HEK293 (cell line): Measurements from ENCODE around the gene CYB5R2.

Source experiments
- CTCF ChIA-PET: fragments of 350-600 bp; formaldehyde crosslinking; extraction: SDS; loops from one replicate; lab custom pipeline; 2021; ENCODE audit warnings: antibody characterized with exemption; lab: Yijun Ruan, JAX
- POLR2A ChIA-PET: fragments of 300-600 bp; formaldehyde crosslinking; extraction: SDS; loops from one replicate; lab custom pipeline; 2020; ENCODE audit warnings: antibody characterized with exemption, inconsistent platforms; lab: Yijun Ruan, JAX
- H3K27ac ChIP-seq: fragments of 200-500 bp; sonication (Bioruptor generic); 2 replicates; pipeline ENCODE4 v1.5.1; 2014; ENCODE audit warnings: low read depth, low read length, control low read depth, inconsistent platforms; ENCODE audit errors: extremely low read depth
- H3K36me3 ChIP-seq, 2 experiments: fragments of 200-500 bp in 1 of 2; sonication (Bioruptor generic) in 1 of 2; 1 replicate in 1 of 2; 2 replicates in 1 of 2; pipeline ENCODE4 v1.5.1; 2014 to 2017; ENCODE audit warnings: inconsistent platforms in 2 of 2, low read length in 2 of 2; ENCODE audit not compliant: control insufficient read depth in 2 of 2, insufficient read depth in 1 of 2
- H3K4me1 ChIP-seq: fragments of 200-500 bp; sonication (Bioruptor generic); 2 replicates; pipeline ENCODE4 v1.5.1; 2014; ENCODE audit warnings: mild to moderate bottlenecking, low read length, inconsistent platforms; ENCODE audit not compliant: control insufficient read depth, insufficient read depth
- H3K4me3 ChIP-seq: 2 replicates; pipeline ENCODE4 v1.5.1; 2011; ENCODE audit warnings: low read depth, mild to moderate bottlenecking, control low read depth, low read length, moderate library complexity
- H3K9me3 ChIP-seq: fragments of 200-500 bp; sonication (Bioruptor generic); 2 replicates; pipeline ENCODE4 v1.5.1; 2014; ENCODE audit warnings: low read depth, low read length, inconsistent platforms; ENCODE audit not compliant: control insufficient read depth, insufficient read depth
- BCL11A ChIP-seq: fragments of 450-650 bp; formaldehyde crosslinking; IDR thresholded peaks from 2 replicates; pipeline ENCODE4 v1.5.1; 2016; ENCODE audit warnings: low read depth, missing biosample characterization, missing genetic modification characterization
- HIC1 ChIP-seq: fragments of 450-650 bp; formaldehyde crosslinking; IDR thresholded peaks from 2 replicates; pipeline ENCODE4 v1.5.1; 2016; ENCODE audit warnings: missing biosample characterization, missing genetic modification characterization
- KLF17 ChIP-seq: fragments of 450-650 bp; formaldehyde crosslinking; IDR thresholded peaks from 2 replicates; pipeline ENCODE4 v1.5.1; 2016; ENCODE audit warnings: missing biosample characterization, missing genetic modification characterization
- SP2 ChIP-seq: fragments of 450-650 bp; formaldehyde crosslinking; IDR thresholded peaks from 2 replicates; pipeline ENCODE4 v1.5.1; 2016; ENCODE audit warnings: missing biosample characterization, missing genetic modification characterization
- YY1 ChIP-seq: fragments of 450-650 bp; formaldehyde crosslinking; IDR thresholded peaks from 2 replicates; pipeline ENCODE4 v1.5.1; 2018; ENCODE audit warnings: missing biosample characterization, missing genetic modification characterization
- ZBTB1 ChIP-seq: fragments of 450-650 bp; formaldehyde crosslinking; IDR thresholded peaks from 2 replicates; pipeline ENCODE4 v1.5.1; 2016; ENCODE audit warnings: missing biosample characterization, missing genetic modification characterization
- ZNF140 ChIP-seq: fragments of 450-650 bp; formaldehyde crosslinking; IDR thresholded peaks from 2 replicates; pipeline ENCODE4 v1.5.1; 2016; ENCODE audit warnings: missing biosample characterization, missing genetic modification characterization
- ZNF2 ChIP-seq: fragments of 450-650 bp; formaldehyde crosslinking; IDR thresholded peaks from 2 replicates; pipeline ENCODE4 v1.5.1; 2016; ENCODE audit warnings: missing biosample characterization, missing genetic modification characterization
- ZNF211 ChIP-seq: fragments of 450-650 bp; formaldehyde crosslinking; IDR thresholded peaks from 2 replicates; pipeline ENCODE4 v1.5.1; 2016; ENCODE audit warnings: low read depth, missing biosample characterization, missing genetic modification characterization
- ZNF248 ChIP-seq: fragments of 450-650 bp; formaldehyde crosslinking; IDR thresholded peaks from 2 replicates; pipeline ENCODE4 v1.5.1; 2017; ENCODE audit warnings: missing biosample characterization, missing genetic modification characterization
- ZNF274 ChIP-seq, 2 experiments: fragments of 200-500 bp in 1 of 2; fragments of 450-650 bp in 1 of 2; sonication (Bioruptor generic) in 1 of 2; formaldehyde crosslinking in 1 of 2; IDR thresholded peaks; 2 replicates each; pipeline versions ENCODE4 v1.5.1 to v1.6.1; 2014 to 2016; ENCODE audit warnings: borderline replicate concordance in 1 of 2, inconsistent platforms in 1 of 2, low read length in 1 of 2, missing biosample characterization in 1 of 2, missing genetic modification characterization in 1 of 2
- ZNF311 ChIP-seq: fragments of 450-650 bp; formaldehyde crosslinking; IDR thresholded peaks from 2 replicates; pipeline ENCODE4 v1.5.1; 2017; ENCODE audit warnings: missing biosample characterization, missing genetic modification characterization, borderline replicate concordance
- ZNF350 ChIP-seq: fragments of 450-650 bp; formaldehyde crosslinking; IDR thresholded peaks from 2 replicates; pipeline ENCODE4 v1.5.0; 2017; ENCODE audit warnings: missing biosample characterization, mild to moderate bottlenecking, missing genetic modification characterization
- ZNF529 ChIP-seq: fragments of 450-650 bp; formaldehyde crosslinking; IDR thresholded peaks from 2 replicates; pipeline ENCODE4 v1.5.1; 2017; ENCODE audit warnings: missing genetic modification characterization, missing biosample characterization; ENCODE audit not compliant: insufficient replicate concordance
- ZNF580 ChIP-seq: fragments of 450-650 bp; formaldehyde crosslinking; IDR thresholded peaks from 2 replicates; pipeline ENCODE4 v1.5.1; 2016; ENCODE audit warnings: missing biosample characterization, missing genetic modification characterization
- ZNF585B ChIP-seq: fragments of 450-650 bp; formaldehyde crosslinking; IDR thresholded peaks from 2 replicates; pipeline ENCODE4 v1.5.1; 2016; ENCODE audit warnings: missing biosample characterization, missing genetic modification characterization
- ZNF621 ChIP-seq: fragments of 450-650 bp; formaldehyde crosslinking; IDR thresholded peaks from 2 replicates; pipeline ENCODE4 v1.5.1; 2017; ENCODE audit warnings: missing biosample characterization, missing genetic modification characterization
- ZNF626 ChIP-seq: fragments of 450-650 bp; sonication (Bioruptor Pico); formaldehyde crosslinking; IDR thresholded peaks from 2 replicates; pipeline ENCODE4 v1.5.1; 2018; ENCODE audit warnings: missing biosample characterization, missing genetic modification characterization, inconsistent platforms
- ZNF660 ChIP-seq: fragments of 450-650 bp; IDR thresholded peaks from 2 replicates; pipeline ENCODE4 v1.5.1; 2018; ENCODE audit warnings: missing biosample characterization, mild to moderate bottlenecking, missing genetic modification characterization
- ZNF670 ChIP-seq: fragments of 450-650 bp; formaldehyde crosslinking; IDR thresholded peaks from 2 replicates; pipeline ENCODE4 v1.5.1; 2016; ENCODE audit warnings: missing biosample characterization, missing genetic modification characterization, low read depth
- ZNF76 ChIP-seq: fragments of 450-650 bp; formaldehyde crosslinking; IDR thresholded peaks from 2 replicates; pipeline ENCODE4; 2016; ENCODE audit warnings: low read depth, missing biosample characterization, missing genetic modification characterization, borderline replicate concordance
- TF ChIP-seq, protein P1 (sequence below): fragments of 450-650 bp; formaldehyde crosslinking; IDR thresholded peaks from 2 replicates; pipeline ENCODE4 v1.5.1; 2017; ENCODE audit warnings: missing biosample characterization, missing genetic modification characterization
- TF ChIP-seq, protein P2 (sequence below): fragments of 450-650 bp; formaldehyde crosslinking; IDR thresholded peaks from 2 replicates; pipeline ENCODE4 v1.5.1; 2016; ENCODE audit warnings: missing biosample characterization, missing genetic modification characterization
- TF ChIP-seq, protein P3 (sequence below): fragments of 450-650 bp; formaldehyde crosslinking; IDR thresholded peaks from 2 replicates; pipeline ENCODE4 v1.5.1; 2016; ENCODE audit warnings: missing biosample characterization, missing genetic modification characterization

Gene CYB5R2

DNA sequence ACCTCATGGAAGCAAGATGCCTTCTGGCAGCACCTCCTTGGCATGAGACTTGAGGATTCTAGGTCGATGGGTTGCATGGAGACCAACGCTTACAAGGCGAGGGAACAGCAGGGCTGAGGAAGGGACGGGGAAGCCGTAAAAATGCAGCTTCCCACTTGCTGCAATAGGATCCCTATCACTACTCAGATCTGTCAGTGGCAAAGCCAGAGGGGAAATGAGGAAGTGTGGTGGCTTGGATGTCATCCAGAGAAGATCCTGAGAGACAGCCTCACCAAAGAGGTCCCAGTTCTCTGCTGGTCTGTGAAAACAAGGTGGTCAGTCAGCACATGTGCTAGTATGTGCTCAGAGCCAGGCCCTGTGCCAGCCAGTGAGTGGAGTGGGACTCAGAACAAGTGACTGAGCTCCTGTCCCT, 22.2 kb downstream of the CYB5R2 start (continued):
- TF ChIP-seq HIC1 (tag by site-specific recombination) (no peak), ZBTB1 (tag by site-specific recombination) (no peak), YY1 (tag by site-specific recombination) (no peak), ZNF529 (tag by site-specific recombination) (no peak)

DNA sequence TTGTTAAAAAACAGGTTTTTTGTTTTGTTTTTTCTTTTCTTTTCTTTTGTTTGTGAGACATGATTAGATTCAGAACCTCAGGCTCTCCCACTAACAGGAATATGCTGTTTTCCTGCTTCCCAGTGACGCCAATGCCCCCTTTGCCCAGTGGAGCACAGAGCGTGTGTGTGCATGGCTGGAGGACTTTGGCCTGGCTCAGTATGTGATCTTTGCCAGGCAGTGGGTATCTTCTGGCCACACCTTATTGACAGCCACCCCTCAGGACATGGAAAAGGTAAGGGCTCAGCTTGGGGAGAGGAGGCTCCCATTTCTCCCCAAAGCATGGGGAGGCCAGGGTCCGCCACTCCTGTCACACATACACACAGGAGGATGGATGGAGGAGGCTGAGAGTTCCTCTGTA, 25.0 kb downstream of the CYB5R2 start:
- POLR2A ChIA-PET, result no interaction called here

More for the DNA sequence above, 25.0 kb downstream of the CYB5R2 start:
- no peak for TF ChIP-seq ZNF274 (IDR thresholded peaks at IDR 0.05; ENCODE audit: low read length)
- TF ChIP-seq ZNF274 (tag by site-specific recombination; IDR thresholded peaks at IDR 0.05; ENCODE audit: borderline replicate concordance), result no peak
- TF ChIP-seq, protein P1, sequence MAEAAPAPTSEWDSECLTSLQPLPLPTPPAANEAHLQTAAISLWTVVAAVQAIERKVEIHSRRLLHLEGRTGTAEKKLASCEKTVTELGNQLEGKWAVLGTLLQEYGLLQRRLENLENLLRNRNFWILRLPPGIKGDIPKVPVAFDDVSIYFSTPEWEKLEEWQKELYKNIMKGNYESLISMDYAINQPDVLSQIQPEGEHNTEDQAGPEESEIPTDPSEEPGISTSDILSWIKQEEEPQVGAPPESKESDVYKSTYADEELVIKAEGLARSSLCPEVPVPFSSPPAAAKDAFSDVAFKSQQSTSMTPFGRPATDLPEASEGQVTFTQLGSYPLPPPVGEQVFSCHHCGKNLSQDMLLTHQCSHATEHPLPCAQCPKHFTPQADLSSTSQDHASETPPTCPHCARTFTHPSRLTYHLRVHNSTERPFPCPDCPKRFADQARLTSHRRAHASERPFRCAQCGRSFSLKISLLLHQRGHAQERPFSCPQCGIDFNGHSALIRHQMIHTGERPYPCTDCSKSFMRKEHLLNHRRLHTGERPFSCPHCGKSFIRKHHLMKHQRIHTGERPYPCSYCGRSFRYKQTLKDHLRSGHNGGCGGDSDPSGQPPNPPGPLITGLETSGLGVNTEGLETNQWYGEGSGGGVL (tag by site-specific recombination), result no peak
- TF ChIP-seq, protein P2, sequence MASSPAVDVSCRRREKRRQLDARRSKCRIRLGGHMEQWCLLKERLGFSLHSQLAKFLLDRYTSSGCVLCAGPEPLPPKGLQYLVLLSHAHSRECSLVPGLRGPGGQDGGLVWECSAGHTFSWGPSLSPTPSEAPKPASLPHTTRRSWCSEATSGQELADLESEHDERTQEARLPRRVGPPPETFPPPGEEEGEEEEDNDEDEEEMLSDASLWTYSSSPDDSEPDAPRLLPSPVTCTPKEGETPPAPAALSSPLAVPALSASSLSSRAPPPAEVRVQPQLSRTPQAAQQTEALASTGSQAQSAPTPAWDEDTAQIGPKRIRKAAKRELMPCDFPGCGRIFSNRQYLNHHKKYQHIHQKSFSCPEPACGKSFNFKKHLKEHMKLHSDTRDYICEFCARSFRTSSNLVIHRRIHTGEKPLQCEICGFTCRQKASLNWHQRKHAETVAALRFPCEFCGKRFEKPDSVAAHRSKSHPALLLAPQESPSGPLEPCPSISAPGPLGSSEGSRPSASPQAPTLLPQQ (tag by site-specific recombination), result no peak
- TF ChIP-seq ZNF621 (tag by site-specific recombination), result no peak
- no peak for TF ChIP-seq ZNF670 (tag by site-specific recombination)
- no peak for TF ChIP-seq ZNF660 (tag by site-specific recombination)
- TF ChIP-seq ZNF2, result no peak
- no peak for TF ChIP-seq ZNF76 (tag by site-specific recombination)
- no peak for TF ChIP-seq ZNF248 (tag by site-specific recombination)
- no peak for TF ChIP-seq ZNF585B
- no peak for TF ChIP-seq SP2 (tag by site-specific recombination)
- no peak for TF ChIP-seq ZNF580
- TF ChIP-seq BCL11A (tag by site-specific recombination), result no peak
- TF ChIP-seq, protein P3, sequence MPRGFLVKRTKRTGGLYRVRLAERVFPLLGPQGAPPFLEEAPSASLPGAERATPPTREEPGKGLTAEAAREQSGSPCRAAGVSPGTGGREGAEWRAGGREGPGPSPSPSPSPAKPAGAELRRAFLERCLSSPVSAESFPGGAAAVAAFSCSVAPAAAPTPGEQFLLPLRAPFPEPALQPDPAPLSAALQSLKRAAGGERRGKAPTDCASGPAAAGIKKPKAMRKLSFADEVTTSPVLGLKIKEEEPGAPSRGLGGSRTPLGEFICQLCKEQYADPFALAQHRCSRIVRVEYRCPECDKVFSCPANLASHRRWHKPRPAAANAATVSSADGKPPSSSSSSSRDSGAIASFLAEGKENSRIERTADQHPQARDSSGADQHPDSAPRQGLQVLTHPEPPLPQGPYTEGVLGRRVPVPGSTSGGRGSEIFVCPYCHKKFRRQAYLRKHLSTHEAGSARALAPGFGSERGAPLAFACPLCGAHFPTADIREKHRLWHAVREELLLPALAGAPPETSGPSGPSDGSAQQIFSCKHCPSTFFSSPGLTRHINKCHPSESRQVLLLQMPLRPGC (tag by site-specific recombination), result no peak
- no peak for TF ChIP-seq ZNF211 (tag by site-specific recombination)
- no peak for TF ChIP-seq ZNF350 (tag by site-specific recombination)
- TF ChIP-seq ZNF140, result no peak
- no peak for TF ChIP-seq ZNF311 (tag by site-specific recombination)
- TF ChIP-seq KLF17, result no peak
- TF ChIP-seq ZNF626 (tag by site-specific recombination), result no peak
- no peaks in the 10 kb centered on the region for H3K9me3 ChIP-seq
- no peak overlapping the region for H3K4me3 ChIP-seq
- no peaks in the 10 kb centered on the region for H3K4me1 ChIP-seq
- H3K36me3 ChIP-seq, result peaks cover 0 to 57% of the 10 kb centered on the region in 2 experiments; a peak in 1 of 3 replicates
- no peak overlapping the region for H3K27ac ChIP-seq
- CTCF ChIA-PET, result interaction anchor here (0.6 kb wide), 1 partner anchor 77 kb away, joined by 3 read pairs; no protein-coding TSS in a partner anchor
